Coronary artery (tissue), 2 donors: Measurements from ENCODE around the gene NAA50.

Experiments
- DNase-seq: peaks from one replicate; pipeline ENCODE4 v3.0.0-alpha.2; 2017; ENCODE audit warnings: low spot score
- H3K27ac ChIP-seq, 2 donors: fragments of 200-600 bp; sonication (generic); one replicate each; pipeline ENCODE4 v1.5.1; 2016 to 2019
- H3K4me3 ChIP-seq: fragments of 200-600 bp; sonication (generic); 2 replicates; pipeline ENCODE4 v1.5.1; 2016; ENCODE audit warnings: mild to moderate bottlenecking, moderate library complexity
- CTCF ChIP-seq: fragments of 200-600 bp; sonication (generic); IDR thresholded peaks from one replicate; pipeline ENCODE4 v1.5.1; 2019; ENCODE audit warnings: antibody characterized with exemption

The NAA50 gene

GRCh38 chr3:113673593-113673992 is 72.5 kb downstream of the NAA50 start:
- no peak for TF ChIP-seq CTCF
- no peak overlapping the region for H3K27ac ChIP-seq
- H3K4me3 ChIP-seq, result no peak overlapping the region
- no peak for DNase-seq

- Histone ChIP-seq H3K4me3 (no peak overlapping the region), H3K27ac (no peak overlapping the region)
- TF ChIP-seq CTCF, result no peak
- DNase-seq, result no peak
These were observed 78.0 kb downstream of the NAA50 start for GRCh38 chr3:113668015-113668414.
